ENCODE results near the gene ARPC4. TPM values are rescaled to one million over a fixed set of nuclear protein-coding genes. Genes with fewer than 3 reads are reported as not detected.

The ARPC4 gene
- total RNA-seq, 1 experiment from 2014 or later, result 152 TPM

DNA sequence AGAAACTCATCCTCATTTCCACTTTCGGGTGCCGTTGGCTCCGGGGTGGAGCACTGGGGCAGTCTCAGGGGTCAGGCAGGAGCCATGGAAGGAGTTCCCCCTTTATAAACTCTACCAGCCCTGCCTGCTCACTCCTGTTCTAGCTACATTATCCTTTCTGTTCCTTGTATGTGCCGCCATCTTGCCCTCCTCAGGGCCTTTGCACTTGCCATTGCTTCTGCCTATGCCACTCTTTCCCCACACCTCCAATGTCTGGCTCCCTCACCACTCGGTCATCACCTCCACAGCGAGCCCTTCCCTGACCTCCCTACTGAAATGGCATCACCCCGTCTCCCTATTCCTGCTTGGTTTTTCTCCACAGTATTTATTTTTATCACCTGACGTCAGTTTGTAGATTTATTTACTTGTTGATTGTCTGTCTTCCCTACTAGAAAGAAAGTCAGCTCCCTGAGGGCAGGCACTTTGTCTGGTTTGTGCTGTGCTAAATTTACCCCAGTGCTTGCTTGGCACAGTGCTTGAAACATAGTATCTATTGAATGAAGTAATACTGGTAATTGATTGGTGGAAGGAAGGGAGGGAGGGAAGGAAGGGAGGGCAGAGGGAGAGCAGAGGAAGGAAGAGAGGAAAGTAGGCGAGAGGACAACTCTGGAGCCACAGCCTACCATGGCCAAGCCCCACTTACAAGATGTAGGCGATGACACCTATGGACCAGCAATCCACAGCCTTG, 31.9 kb upstream of the ARPC4 start:
- CTCF ChIA-PET, result no interaction called here
- BruUV-seq (replicated peaks), result no TSS peak

DNA sequence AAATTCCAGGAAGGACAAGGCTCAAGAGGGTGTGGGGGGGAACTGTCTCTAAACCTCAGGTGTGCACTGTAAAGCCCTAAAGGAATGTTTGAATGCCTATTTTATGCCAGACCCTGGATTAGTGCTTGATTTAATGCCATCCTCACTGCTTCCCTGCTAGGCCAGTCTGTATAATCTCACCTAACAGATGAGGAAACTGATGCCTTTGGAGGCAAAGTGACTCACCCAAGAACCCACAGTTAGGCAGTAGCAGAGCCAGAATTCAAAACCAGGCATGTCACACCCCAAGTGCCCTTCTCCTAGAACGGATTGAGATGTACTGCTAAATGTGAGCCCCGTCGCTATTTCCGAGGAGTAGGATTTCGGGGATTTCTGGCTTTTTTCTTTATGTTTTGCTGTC, 31.0 kb upstream of the ARPC4 start:
- POLR2A ChIA-PET (ENCODE audit: low non-redundant PET), result no interaction called here
- no TSS peak for BruUV-seq (replicated peaks)
- TF ChIP-seq EZH2 (IDR thresholded peaks at IDR 0.05; ENCODE audit: borderline replicate concordance, low read depth, low read length, poor library complexity, severe bottlenecking), result no peak
- TF ChIP-seq, protein P1, sequence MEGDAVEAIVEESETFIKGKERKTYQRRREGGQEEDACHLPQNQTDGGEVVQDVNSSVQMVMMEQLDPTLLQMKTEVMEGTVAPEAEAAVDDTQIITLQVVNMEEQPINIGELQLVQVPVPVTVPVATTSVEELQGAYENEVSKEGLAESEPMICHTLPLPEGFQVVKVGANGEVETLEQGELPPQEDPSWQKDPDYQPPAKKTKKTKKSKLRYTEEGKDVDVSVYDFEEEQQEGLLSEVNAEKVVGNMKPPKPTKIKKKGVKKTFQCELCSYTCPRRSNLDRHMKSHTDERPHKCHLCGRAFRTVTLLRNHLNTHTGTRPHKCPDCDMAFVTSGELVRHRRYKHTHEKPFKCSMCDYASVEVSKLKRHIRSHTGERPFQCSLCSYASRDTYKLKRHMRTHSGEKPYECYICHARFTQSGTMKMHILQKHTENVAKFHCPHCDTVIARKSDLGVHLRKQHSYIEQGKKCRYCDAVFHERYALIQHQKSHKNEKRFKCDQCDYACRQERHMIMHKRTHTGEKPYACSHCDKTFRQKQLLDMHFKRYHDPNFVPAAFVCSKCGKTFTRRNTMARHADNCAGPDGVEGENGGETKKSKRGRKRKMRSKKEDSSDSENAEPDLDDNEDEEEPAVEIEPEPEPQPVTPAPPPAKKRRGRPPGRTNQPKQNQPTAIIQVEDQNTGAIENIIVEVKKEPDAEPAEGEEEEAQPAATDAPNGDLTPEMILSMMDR (conservative IDR thresholded peaks at IDR 0.05; ENCODE audit: low read depth, low read length), result no peak
- H3K27ac ChIP-seq (ENCODE audit: low read depth, low read length, poor library complexity, severe bottlenecking), result no peak overlapping the region
- CTCF ChIA-PET, result no interaction called here
- no peaks in the 10 kb centered on the region for H3K9me3 ChIP-seq (ENCODE audit: low read depth, low read length, poor library complexity, severe bottlenecking)
- no peak for DNase-seq (ENCODE audit: low spot score)
- H3K36me3 ChIP-seq (ENCODE audit: insufficient read depth, low read length, poor library complexity, severe bottlenecking), result peaks cover 12% of the 10 kb centered on the region
- no peak overlapping the region for H3K4me3 ChIP-seq (ENCODE audit: low read depth, low read length, poor library complexity, severe bottlenecking)
- H3K4me1 ChIP-seq (ENCODE audit: insufficient read depth, low read length, poor library complexity, severe bottlenecking), result no peaks in the 10 kb centered on the region
- H3K27me3 ChIP-seq (replicated peaks; ENCODE audit: insufficient read depth, low read depth, low read length, poor library complexity), result no peaks in the 10 kb centered on the region
- intact Hi-C loops (cut with micrococcal nuclease; ENCODE audit: unreplicated experiment), result no loop called here

More for the DNA sequence above, 31.9 kb upstream of the ARPC4 start:
- Histone ChIP-seq H3K36me3 (ENCODE audit: insufficient read depth, low read length, poor library complexity, severe bottlenecking) (peaks cover 22% of the 10 kb centered on the region), H3K27ac (ENCODE audit: low read depth, low read length, poor library complexity, severe bottlenecking) (no peak overlapping the region), H3K9me3 (ENCODE audit: low read depth, low read length, poor library complexity, severe bottlenecking) (no peaks in the 10 kb centered on the region), H3K4me1 (ENCODE audit: insufficient read depth, low read length, poor library complexity, severe bottlenecking) (no peaks in the 10 kb centered on the region), H3K27me3 (replicated peaks; ENCODE audit: insufficient read depth, low read depth, low read length, poor library complexity) (no peaks in the 10 kb centered on the region), H3K4me3 (ENCODE audit: low read depth, low read length, poor library complexity, severe bottlenecking) (no peak overlapping the region)
- DNase-seq (ENCODE audit: low spot score), result no peak
- POLR2A ChIA-PET (ENCODE audit: low non-redundant PET), result no interaction called here
- TF ChIP-seq, protein P1 (conservative IDR thresholded peaks at IDR 0.05; ENCODE audit: low read depth, low read length), result no peak
- no peak for TF ChIP-seq EZH2 (IDR thresholded peaks at IDR 0.05; ENCODE audit: borderline replicate concordance, low read depth, low read length, poor library complexity, severe bottlenecking)
- intact Hi-C loops (cut with micrococcal nuclease; ENCODE audit: unreplicated experiment), result no loop called here

DNA sequence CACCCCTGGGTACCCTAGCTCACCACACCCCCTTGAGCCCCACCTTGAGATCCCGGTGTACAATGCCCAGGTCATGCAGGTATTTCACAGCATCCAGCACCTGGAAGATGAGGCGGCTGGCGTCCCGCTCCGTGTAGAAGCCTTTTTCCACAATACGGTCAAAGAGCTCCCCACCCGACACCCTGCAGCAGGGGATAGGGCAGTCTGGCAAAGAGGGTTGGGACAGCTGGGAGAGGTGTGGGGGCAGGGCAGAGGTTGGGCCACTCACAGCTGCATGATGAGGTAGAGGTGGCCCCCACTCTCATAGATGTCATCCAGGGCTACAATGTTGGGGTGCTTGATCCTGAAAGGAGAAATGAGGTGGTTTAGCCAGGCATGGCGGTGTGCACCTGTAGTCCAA, 30.0 kb upstream of the ARPC4 start:
- CTCF ChIA-PET, result no interaction called here

More for the DNA sequence above, 30.0 kb upstream of the ARPC4 start:
- intact Hi-C loops (cut with micrococcal nuclease; ENCODE audit: unreplicated experiment), result no loop called here
- Histone ChIP-seq H3K4me1 (ENCODE audit: insufficient read depth, low read length, poor library complexity, severe bottlenecking) (no peaks in the 10 kb centered on the region), H3K27me3 (replicated peaks; ENCODE audit: insufficient read depth, low read depth, low read length, poor library complexity) (no peaks in the 10 kb centered on the region), H3K36me3 (ENCODE audit: insufficient read depth, low read length, poor library complexity, severe bottlenecking) (peaks cover 8% of the 10 kb centered on the region), H3K9me3 (ENCODE audit: low read depth, low read length, poor library complexity, severe bottlenecking) (no peaks in the 10 kb centered on the region), H3K27ac (ENCODE audit: low read depth, low read length, poor library complexity, severe bottlenecking) (no peak overlapping the region), H3K4me3 (ENCODE audit: low read depth, low read length, poor library complexity, severe bottlenecking) (no peak overlapping the region)
- no peak for DNase-seq (ENCODE audit: low spot score)
- POLR2A ChIA-PET (ENCODE audit: low non-redundant PET), result no interaction called here
- no TSS peak for BruUV-seq (replicated peaks)
- no peak for TF ChIP-seq EZH2 (IDR thresholded peaks at IDR 0.05; ENCODE audit: borderline replicate concordance, low read depth, low read length, poor library complexity, severe bottlenecking)
- TF ChIP-seq, protein P1 (conservative IDR thresholded peaks at IDR 0.05; ENCODE audit: low read depth, low read length), result no peak

All from A673 (cell line).